HUES64 (cell line): ENCODE results near the gene YKT6.

Experiments
- H3K27ac ChIP-seq: 2 replicates; pipeline ENCODE4 v1.7.0; 2013; ENCODE audit warnings: low read depth, low read length, inconsistent platforms
- H3K27me3 ChIP-seq: 2 replicates; pipeline ENCODE4 v1.6.1; 2013; ENCODE audit warnings: mild to moderate bottlenecking, low read length; ENCODE audit not compliant: insufficient read depth
- H3K36me3 ChIP-seq: 2 replicates; pipeline ENCODE4 v1.6.1; 2013; ENCODE audit warnings: mild to moderate bottlenecking, low read length; ENCODE audit not compliant: insufficient read depth
- H3K4me1 ChIP-seq: 2 replicates; pipeline ENCODE4 v1.6.1; 2013; ENCODE audit warnings: mild to moderate bottlenecking, low read length, moderate library complexity; ENCODE audit not compliant: insufficient read depth
- H3K4me3 ChIP-seq: 2 replicates; pipeline ENCODE4 v1.5.1; 2013; ENCODE audit warnings: mild to moderate bottlenecking, low read length, moderate library complexity
- H3K9ac ChIP-seq: 2 replicates; pipeline ENCODE4 v1.6.1; 2013; ENCODE audit warnings: mild to moderate bottlenecking, low read depth, low read length
- H3K9me3 ChIP-seq: 2 replicates; pipeline ENCODE4 v1.6.1; 2013; ENCODE audit warnings: low read depth, low read length; ENCODE audit not compliant: insufficient read depth
- WGBS: fragments of 150-250, 120-280 bp; methylation state at CpG from one replicate; pipeline ENCODE4 v1.1.7; 2013; ENCODE audit warnings: missing lambda C conversion rate; 5-methylcytosine and 5-hydroxymethylcytosine counted together

YKT6 gene

DNA sequence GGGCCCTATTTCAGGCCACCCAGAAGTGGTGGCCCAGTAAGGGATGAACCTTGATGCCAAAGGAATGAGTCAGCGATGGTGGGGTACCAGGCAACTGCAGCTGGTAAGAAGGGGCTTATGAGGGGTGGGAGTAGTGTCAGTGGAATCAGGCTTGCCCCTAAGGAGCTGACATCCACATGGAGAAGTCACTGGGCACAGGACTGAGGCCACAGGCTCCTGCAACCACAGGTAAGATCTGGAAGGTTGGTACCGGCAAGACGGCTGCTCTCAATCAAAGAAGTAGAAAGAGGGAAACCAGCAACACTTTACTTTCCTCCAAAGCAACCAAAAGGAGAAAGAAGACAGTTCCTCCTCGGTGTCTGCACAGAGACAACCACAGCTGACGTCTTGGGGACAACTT is 14.0 kb upstream of the YKT6 start:
- 93% methylated on average over 5 of the region's 5 CpGs for WGBS

DNA sequence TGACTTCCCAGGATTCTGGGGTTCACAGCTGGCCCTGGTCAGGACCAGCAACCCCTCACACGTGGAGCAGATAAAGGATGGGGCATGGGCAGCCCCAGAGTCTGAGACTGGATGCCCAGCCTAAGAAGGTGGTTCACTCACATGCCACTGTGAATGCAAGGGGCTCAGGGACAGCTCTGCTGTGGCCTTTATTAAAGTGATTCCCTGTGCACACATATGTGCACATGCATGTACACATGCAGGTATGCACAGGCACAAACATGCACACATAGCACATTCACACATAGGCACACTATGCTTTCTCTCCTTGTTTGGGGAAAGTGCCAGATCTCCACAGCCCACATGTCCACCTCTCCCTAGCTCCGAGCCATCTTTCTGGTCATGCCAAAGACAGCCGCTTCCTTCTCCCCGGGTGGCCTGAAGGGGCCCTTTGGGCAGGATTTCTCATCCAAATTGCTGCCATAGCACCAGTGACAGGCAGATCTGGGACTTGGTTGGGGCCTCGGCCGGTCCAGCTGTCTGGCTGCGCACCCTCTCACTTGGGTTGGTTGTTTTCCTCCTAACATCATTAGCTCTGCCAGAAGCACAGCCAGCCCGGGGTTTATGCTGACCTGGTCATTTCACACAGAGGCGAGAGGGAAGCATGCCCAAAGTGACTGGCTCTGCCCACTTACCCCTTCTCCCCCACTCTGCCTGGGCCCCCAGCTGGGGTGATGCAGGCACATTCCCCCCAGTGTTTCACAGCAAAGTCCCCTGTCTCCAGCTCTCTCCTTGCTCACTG is 13.0 kb upstream of the YKT6 start:
- Histone ChIP-seq H3K4me1 (peaks cover 12% of the 10 kb centered on the region; the same call in 1 of the 2 replicates), H3K27ac (no peak overlapping the region), H3K9ac (no peak overlapping the region), H3K4me3 (no peak overlapping the region), H3K9me3 (no peaks in the 10 kb centered on the region), H3K36me3 (no peaks in the 10 kb centered on the region), H3K27me3 (no peaks in the 10 kb centered on the region)
- WGBS: 85% methylated on average over 9 of the region's 9 CpGs

More for the DNA sequence above, 14.0 kb upstream of the YKT6 start:
- Histone ChIP-seq H3K4me1 (peaks cover 12% of the 10 kb centered on the region; the same call in 1 of the 2 replicates), H3K4me3 (no peak overlapping the region), H3K27me3 (no peaks in the 10 kb centered on the region), H3K36me3 (no peaks in the 10 kb centered on the region), H3K27ac (no peak overlapping the region), H3K9me3 (no peaks in the 10 kb centered on the region), H3K9ac (no peak overlapping the region)

DNA sequence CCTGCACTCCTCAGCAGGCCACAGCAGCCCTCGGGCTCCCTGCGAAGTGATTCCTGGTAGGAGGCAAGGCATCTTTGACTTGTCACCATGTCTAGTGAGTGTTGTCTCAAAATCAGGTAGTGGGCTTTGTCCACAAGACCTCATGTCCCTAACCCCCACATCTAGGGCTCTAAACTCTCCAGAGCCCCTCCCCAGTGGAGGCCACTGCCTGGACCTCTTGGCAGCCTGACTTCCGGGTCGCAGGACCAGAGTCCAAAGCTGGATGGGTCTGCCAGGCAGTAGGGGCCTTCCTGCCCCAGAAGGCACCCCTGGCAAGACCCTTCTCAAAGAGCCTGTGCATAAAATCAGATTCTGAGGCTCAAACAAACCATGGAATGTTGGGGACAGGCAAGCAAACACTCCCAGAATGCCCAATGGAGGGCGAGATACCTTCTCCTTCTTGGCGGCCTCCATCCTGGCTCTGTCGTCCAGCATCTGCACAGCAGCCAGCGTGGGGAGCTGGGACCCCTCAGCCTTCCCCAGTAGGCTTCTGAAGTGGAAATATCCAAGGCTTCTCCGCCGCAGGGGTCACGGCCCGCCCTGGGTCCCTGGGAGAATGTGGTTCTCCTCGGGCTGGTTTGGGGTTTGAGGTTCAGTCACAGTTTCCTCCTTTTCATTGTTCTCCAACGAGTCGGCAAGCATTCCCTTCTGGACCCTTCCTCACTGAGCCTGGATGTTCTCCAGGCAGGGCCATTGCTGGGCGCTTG is 12.1 kb upstream of the YKT6 start:
- Histone ChIP-seq H3K36me3 (no peaks in the 10 kb centered on the region), H3K9ac (no peak overlapping the region), H3K4me1 (peaks cover 12% of the 10 kb centered on the region; the same call in 1 of the 2 replicates), H3K4me3 (no peak overlapping the region), H3K27me3 (no peaks in the 10 kb centered on the region), H3K9me3 (no peaks in the 10 kb centered on the region), H3K27ac (no peak overlapping the region)
- WGBS: 92% methylated on average over 16 of the region's 16 CpGs

DNA sequence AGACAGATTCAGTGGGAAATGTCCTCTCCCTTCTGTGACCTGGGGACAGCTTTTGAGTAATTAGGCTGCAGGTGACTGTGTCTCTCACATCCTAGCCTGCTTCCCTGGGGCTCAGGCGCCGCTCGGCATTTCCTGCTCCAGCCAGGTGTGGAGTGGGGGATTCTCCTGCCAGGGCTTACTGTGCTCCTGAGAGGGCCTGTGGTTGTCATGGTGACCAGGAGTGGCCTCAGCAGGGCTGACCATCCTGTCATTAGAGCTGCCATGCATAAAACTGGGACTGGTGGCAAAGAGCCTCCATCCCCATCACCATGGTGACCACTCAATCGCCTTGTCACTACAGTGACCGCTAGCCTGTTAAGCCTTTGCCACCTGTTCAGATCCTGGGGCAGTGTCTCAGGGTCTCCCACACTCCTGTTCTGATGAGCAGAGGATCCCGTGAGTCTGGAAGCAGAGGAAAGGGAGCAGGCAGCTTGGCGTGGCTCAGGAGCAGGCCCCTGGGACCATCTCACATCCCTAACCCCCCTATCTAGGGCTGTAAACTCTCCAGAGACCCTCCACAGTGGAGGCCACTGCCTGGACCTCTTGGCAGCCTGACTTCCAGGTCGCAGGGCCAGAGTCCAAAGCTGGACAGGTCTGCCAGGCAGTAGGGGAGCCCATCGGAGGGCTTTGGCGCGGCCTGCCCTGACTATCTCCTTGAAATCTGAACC is 11.3 kb upstream of the YKT6 start, which contains the start of gene GCK:
Gene GCK (minus strand): TSS at position 154 of the 707 bp plus-strand sequence. CDS start 486 bp downstream, outside the sequence.
- 97% methylated on average over 11 of the region's 11 CpGs for WGBS
- no peaks in the 10 kb centered on the region for H3K9me3 ChIP-seq
- H3K27me3 ChIP-seq: no peaks in the 10 kb centered on the region
- no peak within 1 kb of the TSS for H3K9ac ChIP-seq
- H3K4me1 ChIP-seq: peaks cover 7% of the 10 kb centered on the region; the same call in 1 of the 2 replicates
- no peak within 1 kb of the TSS for H3K4me3 ChIP-seq
- H3K36me3 ChIP-seq: no peaks in the 10 kb centered on the region
- H3K27ac ChIP-seq: no peak within 1 kb of the TSS

DNA sequence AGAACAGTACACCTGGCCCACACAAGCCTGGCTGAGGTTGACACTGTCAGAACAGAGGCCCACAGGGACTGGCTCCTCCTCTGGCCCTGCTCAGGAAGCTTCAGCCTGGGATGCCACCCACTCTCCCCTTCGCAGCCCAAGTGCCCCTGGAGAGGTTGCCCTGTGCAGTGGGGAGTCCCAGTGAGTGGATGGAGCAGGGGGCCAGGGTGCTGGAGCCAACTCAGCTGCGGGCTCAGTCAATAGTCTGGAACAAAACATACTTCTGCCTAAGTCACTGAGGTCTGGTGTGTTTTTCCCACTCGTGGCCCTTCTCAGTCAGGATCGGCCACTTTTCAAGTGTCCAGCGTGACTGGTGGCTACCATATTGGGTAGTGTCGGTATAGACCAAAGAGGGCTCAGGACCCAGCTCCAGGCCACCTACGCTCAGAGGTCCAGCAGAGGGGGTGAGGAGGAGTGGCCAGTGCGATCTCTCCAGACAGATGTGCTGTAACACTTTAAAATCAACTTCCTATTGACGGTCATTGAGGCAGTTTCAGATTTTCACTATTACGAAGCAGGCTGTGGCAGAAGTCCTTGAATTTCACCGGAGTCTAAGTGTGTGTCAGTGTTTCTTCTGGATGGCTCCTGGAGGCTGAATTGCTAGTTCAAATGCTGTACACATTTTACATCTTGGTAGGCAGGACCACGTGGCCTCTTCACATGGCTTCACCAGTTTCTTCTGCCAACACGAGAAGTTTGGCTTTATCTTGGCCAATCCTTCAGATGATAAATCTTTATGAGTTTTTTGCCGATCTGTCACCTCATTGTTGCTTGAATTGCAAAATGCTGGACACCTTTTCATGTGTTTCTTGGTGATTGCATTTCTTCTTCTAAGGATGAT is 10.5 kb upstream of the YKT6 start:
- H3K27ac ChIP-seq: no peak overlapping the region
- 88% methylated on average over 14 of the region's 14 CpGs for WGBS
- H3K9ac ChIP-seq: no peak overlapping the region
- no peaks in the 10 kb centered on the region for H3K36me3 ChIP-seq
- H3K4me3 ChIP-seq: no peak overlapping the region
- H3K9me3 ChIP-seq: no peaks in the 10 kb centered on the region
- no peaks in the 10 kb centered on the region for H3K4me1 ChIP-seq
- H3K27me3 ChIP-seq: no peaks in the 10 kb centered on the region

DNA sequence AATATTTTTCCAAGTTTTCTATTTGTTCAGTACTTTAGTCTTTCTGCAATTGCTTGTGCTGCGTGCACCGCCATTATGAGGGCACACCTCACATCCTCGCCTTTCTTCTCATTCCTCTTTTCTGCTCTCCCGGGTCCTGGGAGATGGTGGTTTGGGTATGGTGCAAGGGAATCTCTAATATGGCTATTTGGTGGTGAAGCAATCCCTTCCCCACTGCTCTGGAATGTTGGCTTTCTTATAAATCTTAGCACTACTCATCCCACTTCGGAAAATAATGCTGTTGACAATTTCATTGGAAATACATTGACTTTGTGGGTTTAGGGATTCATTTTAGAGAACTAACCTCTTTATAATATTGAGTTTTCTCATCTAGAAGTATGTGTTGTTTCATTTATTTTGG is 9.6 kb upstream of the YKT6 start:
- no peaks in the 10 kb centered on the region for H3K27me3 ChIP-seq
- WGBS: 83% methylated on average over 2 of the region's 5 CpGs
- no peaks in the 10 kb centered on the region for H3K9me3 ChIP-seq
- no peak overlapping the region for H3K9ac ChIP-seq
- H3K4me1 ChIP-seq: no peaks in the 10 kb centered on the region
- no peak overlapping the region for H3K4me3 ChIP-seq
- no peak overlapping the region for H3K27ac ChIP-seq
- H3K36me3 ChIP-seq: no peaks in the 10 kb centered on the region

DNA sequence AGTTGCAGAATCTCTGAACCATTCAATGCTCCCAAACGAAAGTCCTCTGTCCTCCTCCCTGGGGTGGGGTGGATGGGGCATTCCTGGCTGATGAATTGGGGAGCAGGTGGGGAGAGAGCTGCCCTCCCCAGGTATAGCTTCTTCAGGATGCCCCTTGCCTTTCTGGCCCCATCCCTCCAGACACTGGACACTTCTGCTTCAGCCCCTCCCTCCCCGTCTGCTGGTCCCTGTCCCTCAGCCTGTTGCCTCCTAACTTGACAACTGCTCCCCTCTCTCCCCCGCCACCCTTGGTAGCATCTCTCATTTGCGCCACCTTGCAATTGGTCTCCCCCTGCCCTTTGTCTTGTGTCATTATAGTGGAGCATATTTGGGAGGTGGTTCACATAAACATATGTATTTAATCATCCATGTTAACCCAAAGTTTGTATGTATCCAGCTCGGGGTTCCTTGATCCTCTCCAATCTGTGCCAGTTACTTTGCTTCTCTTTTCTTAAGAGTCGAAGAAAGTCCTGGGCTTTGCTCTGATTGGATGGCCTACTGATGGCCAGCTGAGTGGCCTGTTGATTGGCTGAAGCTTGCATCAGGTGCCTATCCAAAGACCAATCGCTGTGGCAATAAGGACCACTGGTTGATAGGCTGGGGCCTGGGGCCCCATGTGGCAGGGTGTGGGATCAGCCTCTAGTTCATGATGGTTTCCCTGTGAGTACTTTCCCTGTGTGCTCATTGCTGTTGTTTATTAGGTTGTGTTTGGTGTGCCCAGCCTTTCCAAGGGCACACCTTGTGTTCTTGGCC is 7.6 kb upstream of the YKT6 start:
- Histone ChIP-seq H3K27me3 (peaks cover 10% of the 10 kb centered on the region; the same call in 1 of the 2 replicates), H3K27ac (no peak overlapping the region), H3K36me3 (no peaks in the 10 kb centered on the region), H3K4me1 (no peaks in the 10 kb centered on the region), H3K4me3 (no peak overlapping the region), H3K9ac (no peak overlapping the region), H3K9me3 (no peaks in the 10 kb centered on the region)
- 94% methylated on average over 6 of the region's 7 CpGs for WGBS

DNA sequence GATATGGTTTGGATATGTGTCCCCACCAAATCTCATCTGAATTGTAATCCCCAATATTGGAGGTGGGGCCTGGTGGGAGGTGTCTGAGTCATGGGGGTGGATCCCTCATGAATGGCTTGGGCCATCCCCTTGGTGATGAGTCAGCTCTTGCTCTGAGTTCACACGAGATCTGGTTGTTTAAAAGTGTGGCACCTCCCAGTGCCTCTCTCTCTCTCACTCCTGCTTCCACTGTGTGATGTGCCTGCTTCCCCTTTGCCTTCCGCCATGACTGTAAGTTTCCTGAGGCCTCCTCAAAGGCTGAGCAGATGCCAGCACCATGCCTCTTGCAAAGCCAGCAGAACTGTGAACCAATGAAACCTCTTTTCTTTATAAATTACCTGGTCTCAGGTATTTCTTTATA is 6.7 kb upstream of the YKT6 start:
- no peaks in the 10 kb centered on the region for H3K9me3 ChIP-seq
- 76% methylated on average over 2 of the region's 2 CpGs for WGBS
- no peaks in the 10 kb centered on the region for H3K4me1 ChIP-seq
- H3K27me3 ChIP-seq: peaks cover 10% of the 10 kb centered on the region; the same call in 1 of the 2 replicates
- no peak overlapping the region for H3K27ac ChIP-seq
- no peak overlapping the region for H3K4me3 ChIP-seq
- no peaks in the 10 kb centered on the region for H3K36me3 ChIP-seq
- no peak overlapping the region for H3K9ac ChIP-seq

DNA sequence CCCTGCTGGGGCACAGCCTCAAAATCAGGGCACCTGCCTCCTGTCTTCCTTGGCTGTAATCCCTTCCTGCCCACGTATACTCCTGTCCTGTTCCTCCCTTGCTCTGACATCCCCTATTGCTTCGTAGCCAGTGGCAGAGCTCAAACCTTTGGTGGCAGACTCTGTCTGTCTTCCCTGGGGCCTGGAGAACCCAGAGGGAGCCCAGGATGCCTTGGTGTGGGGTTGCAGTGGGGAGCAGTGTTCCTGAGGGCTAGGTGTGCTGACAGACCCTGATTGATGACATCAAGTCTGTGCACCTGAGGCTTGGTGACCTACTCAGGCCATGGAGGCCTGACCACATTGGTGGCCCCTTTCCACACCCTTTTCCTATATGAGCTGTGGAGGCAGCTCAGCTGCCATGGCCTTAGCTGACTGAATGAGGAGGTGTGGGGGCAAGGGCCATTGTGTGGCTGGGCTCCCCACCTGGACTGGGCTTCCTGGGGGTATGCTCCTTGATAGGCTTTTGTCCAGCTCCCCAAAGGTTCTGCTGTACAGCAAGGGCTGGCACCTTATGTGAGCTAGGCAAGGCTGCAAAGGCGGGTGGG is 6.1 kb upstream of the YKT6 start:
- Histone ChIP-seq H3K9me3 (no peaks in the 10 kb centered on the region), H3K9ac (no peak overlapping the region), H3K4me3 (no peak overlapping the region), H3K27ac (no peak overlapping the region), H3K4me1 (no peaks in the 10 kb centered on the region), H3K27me3 (peaks cover 10% of the 10 kb centered on the region; the same call in 1 of the 2 replicates), H3K36me3 (no peaks in the 10 kb centered on the region)
- WGBS: 93% methylated on average over 3 of the region's 3 CpGs
